NCI-H2107 treated with DMSO at 0.1 percent for 48 hours (cell line): ENCODE data around the gene TMEM131L.
A peak's percentile ranks its signal among the peaks of the same experiment; 100 is the strongest.
"Not testable (repeated sequence)": the region's sequence is repeated elsewhere in the genome, so short reads cannot be mapped to it uniquely, and the experiment has no call there.

Source experiments
- DNase-seq: peaks from one replicate; lab custom pipeline; 2025; ENCODE audit not compliant: unreplicated experiment; lab: John Stamatoyannopoulos, UW

Gene TMEM131L, protein sequence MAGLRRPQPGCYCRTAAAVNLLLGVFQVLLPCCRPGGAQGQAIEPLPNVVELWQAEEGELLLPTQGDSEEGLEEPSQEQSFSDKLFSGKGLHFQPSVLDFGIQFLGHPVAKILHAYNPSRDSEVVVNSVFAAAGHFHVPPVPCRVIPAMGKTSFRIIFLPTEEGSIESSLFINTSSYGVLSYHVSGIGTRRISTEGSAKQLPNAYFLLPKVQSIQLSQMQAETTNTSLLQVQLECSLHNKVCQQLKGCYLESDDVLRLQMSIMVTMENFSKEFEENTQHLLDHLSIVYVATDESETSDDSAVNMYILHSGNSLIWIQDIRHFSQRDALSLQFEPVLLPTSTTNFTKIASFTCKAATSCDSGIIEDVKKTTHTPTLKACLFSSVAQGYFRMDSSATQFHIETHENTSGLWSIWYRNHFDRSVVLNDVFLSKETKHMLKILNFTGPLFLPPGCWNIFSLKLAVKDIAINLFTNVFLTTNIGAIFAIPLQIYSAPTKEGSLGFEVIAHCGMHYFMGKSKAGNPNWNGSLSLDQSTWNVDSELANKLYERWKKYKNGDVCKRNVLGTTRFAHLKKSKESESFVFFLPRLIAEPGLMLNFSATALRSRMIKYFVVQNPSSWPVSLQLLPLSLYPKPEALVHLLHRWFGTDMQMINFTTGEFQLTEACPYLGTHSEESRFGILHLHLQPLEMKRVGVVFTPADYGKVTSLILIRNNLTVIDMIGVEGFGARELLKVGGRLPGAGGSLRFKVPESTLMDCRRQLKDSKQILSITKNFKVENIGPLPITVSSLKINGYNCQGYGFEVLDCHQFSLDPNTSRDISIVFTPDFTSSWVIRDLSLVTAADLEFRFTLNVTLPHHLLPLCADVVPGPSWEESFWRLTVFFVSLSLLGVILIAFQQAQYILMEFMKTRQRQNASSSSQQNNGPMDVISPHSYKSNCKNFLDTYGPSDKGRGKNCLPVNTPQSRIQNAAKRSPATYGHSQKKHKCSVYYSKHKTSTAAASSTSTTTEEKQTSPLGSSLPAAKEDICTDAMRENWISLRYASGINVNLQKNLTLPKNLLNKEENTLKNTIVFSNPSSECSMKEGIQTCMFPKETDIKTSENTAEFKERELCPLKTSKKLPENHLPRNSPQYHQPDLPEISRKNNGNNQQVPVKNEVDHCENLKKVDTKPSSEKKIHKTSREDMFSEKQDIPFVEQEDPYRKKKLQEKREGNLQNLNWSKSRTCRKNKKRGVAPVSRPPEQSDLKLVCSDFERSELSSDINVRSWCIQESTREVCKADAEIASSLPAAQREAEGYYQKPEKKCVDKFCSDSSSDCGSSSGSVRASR (N-terminal part only)

DNA sequence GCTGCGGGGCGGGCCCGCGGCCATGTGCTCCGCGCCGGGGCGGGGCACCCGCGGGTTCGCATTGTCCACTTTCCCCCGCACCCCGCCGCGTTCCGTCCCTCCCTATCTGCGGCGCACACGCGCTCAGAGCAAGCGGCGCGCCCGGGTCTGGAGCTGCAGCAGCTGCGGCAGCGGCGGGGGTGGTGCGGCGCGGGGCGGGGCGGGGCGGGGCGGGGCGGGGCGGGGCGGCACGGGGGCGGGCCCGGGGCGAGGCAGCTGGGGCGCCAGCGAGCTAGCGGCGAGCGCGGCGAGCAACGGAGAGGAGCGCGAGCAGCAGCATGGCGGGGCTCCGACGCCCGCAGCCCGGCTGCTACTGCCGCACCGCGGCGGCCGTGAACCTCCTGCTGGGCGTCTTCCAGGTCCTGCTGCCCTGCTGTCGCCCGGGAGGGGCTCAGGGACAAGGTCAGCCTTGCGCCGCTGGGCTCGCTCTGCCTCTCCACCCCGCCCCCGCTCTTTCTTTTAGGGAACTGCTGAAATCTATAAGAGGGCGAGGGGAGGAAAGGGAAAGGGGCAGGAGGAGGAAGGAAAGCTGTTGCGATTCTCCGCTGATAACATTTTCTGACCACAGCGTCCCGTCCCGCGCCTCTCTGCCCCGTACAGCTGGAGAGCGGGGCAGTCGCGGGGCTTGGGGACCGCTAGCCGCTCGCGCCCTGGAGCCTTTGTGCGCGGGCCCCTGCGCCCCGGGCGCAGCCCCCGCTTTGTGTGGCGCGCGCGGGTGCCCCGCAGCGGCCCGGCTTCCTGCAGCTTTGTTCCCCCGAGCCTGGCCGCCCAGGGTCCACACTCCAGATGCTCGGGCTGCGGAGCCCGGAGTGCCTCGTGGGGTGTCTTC is at the start of gene TMEM131L:
Gene TMEM131L, plus strand, starts transcription at position 280 of the 868 bp plus-strand sequence. Its CDS starts 38 bp downstream, at position 318.
- DNase-seq: no peak

DNA sequence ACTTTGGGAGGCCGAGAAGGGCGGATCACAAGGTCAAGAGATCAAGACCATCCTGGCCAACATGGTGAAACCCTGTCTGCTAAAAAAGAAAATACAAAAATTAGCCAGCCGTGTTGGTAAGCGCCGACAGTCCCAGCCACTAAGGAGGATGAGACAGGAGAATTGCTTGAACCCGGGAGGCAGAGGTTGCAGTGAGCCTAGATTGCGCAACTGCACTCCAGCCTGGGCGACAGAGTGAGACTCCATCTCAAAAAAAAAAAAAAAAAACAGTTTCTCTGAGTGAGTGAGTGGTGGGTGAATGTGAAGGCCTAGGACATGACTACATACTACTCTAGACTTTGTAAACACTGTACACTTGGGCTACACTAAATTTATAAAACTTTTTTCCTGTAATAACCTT is 49.7 kb upstream of the TMEM131L start:
- DNase-seq: not testable (repeated sequence)

DNA sequence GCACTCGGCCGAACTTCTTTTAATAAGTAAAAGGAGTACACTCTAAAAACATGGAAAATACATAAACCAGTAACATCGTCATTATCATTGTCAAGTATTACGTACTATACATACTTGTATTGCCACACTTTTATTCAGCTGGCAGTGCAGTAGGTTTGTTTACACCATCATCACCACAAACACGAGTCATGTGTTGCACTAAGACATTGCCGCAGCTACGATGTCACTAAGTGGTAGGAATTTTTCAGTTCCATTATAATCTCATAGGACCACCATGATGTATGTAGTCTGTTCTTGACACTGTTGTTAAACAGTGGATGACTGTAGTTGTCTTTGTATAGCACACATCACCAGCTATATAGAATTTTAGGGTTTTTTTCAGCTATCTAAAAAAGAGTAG is 48.0 kb upstream of the TMEM131L start:
- DNase-seq: no peak

DNA sequence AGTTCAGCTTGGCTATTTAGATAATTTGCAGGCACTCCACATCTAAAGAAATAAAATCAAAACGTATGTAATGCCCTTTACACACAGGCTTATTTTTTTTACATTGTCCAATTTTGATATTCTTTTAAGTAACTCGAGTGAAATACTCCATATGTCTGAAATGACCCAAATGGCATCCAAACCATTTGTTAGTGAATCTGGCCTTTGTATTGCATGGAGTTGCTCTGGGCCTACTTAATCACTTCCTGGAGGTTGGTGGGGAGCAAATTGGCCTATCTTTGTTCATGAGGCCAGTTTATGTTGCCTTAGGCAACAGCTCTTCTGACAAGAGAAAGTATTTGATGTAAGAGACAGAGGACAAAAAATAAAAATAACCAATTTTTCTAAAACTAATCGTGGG is 47.6 kb upstream of the TMEM131L start:
- no peak for DNase-seq

DNA sequence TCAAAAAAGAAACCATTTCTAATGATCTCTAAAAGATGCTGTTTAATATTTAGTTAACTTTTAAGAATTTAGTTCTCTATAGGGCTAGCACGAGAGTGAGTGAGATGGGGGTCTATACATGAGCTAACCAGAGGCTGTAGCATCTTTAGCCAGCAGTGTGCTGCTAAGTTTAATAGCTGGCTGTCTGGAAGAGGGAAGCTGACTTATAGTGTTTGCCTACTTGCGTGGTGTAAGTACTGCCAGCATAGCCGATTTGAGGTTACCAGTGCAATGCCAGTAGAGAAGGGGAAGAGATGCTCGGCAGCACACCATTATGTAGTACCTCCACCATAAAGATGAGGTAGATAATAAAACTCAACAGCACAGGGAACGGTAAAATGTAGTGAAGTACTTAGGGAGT is 47.1 kb upstream of the TMEM131L start:
- DNase-seq: no peak

DNA sequence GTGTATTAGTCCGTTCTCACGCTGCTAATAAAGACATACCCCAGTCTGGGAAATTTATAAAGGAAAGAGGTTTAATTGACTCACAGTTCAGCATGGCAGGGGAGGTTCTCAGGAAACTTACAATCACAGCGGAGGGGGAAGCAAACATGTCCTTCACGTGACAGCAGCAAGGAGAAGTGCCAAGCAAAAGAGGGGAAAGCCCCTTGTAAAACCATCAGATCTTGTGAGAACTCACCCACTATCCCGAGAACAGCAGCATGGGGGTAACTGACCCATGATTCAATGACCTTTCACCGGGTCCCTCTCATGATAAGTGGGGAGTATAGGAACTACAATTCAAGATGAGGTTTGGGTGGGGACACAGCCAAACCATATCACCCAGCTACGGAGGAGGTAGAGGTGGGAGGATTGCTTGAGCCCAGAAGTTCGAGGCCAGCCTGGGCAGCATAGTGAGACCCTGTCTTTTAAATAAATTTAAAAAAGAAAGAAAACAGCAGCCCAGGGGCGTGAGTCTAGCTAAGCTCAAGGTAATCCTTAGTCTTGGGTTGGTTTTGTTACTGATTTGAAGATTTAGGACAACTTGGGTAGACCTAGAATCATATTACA is 46.4 kb upstream of the TMEM131L start:
- DNase-seq: no peak

DNA sequence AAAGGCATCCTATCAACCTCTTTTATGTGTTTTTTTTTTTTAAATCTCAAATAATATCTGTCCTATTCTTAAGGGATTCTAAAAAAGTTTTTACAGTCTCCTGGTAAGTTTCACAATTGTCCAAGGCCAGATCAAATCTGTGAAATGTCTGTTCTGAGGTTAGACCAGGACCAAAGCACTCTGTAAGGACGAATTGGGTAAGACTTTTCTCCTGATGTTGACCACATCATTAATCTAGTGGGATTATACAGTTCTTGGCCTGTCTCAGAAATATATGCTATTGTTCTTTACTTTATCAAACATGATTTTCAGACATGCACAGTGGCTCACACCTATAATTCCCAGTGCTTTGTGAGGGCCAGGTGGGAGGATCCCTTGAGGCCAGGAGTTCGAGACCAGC is 45.8 kb upstream of the TMEM131L start:
- no peak for DNase-seq

DNA sequence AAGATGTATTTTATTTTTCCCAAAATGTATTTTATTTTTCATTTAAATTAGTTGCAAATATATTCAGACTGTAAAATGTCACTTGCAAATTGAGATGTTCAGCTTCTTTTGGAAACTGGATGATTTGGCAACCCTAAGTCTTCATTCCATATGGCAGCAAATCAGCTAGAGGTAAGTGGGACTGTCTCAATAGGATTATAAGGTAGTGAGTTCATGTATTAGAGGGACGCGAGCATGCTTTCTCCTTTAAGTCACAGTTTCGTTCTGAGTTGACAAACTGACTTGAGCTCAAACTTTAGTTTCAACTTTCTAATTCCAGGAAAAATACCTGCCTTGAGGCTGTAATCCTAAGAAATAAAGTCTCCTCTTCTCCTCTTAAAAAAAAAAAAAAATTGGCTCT is 44.2 kb upstream of the TMEM131L start:
- no peak for DNase-seq

DNA sequence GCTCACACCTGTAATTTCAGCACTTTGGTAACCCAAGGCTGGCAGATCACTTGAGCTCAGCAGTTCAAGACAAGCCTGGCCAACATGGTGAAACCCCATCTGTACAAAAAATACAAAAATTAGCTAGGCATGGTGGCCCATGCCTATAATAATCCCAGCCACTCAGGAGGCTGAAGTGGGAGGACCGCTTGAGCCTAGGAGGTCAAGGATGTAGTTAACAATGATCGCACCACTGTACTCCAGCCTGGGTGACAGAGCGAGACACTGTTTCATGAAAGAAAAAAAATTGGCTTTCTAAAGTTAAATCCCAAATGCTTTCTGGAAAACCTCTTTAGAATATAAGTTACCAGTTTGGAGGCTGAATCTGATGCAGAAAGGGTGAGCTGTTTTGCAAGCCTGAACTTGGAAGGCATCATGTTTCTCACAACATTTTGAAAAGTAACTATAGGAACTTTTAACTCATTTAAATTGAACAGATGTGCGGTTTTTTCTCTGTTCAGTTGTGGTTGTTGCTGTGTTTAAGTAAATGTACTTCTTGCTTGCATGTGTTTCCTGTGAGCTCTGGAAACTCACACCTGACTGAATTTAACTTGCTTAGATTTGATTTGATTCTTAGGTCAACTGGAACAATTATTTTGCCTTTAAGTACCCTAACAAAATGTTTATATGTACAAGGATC is 39.8 kb upstream of the TMEM131L start:
- no peak for DNase-seq

DNA sequence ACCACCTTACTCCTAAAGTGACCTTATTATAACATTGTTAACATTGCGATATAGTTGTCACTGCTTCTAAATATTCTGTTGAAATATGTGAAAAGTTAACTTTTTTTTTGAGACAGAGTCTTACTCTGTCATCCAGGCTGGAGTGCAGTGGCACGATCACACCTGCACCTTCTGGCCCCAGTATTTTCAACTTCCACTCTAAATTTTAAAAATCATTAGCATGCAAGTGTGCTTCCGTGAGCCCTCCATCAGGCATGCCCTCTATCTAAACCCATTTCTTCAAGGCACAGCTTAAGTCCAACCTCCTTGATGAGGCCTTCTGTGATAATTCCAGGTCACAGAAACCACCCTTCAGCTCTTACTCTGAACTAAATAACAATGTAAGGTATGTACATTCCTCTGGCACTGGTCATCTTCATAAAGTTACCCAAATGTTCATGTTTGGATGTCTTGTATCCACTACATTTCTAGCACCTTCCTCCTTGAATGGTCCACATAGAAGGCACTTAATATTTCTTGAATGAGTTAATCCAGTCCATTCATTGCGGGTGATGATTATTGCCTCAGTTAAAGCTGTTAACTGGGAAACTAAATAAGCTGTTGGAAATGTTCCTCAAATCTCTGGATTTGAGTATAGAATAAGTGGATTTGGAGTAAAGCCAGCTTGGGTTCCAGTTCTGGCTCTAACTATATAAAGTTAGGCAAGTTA is 38.6 kb upstream of the TMEM131L start:
- DNase-seq: no peak

DNA sequence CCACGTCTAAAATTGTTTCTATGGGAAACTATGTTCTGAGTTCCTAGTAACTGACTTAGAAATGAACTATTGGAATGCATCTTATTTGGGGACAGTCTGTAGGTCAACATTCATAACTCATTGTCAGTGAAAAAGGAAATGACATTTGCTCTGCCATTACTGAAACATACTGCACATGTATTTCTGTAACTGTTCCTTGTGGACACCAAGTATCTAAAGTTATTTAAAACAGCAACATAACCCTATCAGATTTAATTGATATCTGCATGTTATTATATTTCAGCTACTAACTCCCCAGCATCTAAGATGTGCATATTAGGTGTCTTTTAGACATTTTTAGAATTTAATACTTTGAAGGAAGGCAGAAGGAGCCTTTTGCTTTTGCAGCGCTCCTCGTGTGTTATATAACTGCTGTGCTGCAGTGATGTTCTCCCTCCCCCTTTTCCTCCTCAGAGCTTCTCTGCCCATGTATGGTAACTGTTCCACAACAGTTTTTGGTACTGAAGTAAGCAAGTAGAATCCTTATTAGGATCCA is 37.2 kb upstream of the TMEM131L start:
- DNase-seq: no peak

DNA sequence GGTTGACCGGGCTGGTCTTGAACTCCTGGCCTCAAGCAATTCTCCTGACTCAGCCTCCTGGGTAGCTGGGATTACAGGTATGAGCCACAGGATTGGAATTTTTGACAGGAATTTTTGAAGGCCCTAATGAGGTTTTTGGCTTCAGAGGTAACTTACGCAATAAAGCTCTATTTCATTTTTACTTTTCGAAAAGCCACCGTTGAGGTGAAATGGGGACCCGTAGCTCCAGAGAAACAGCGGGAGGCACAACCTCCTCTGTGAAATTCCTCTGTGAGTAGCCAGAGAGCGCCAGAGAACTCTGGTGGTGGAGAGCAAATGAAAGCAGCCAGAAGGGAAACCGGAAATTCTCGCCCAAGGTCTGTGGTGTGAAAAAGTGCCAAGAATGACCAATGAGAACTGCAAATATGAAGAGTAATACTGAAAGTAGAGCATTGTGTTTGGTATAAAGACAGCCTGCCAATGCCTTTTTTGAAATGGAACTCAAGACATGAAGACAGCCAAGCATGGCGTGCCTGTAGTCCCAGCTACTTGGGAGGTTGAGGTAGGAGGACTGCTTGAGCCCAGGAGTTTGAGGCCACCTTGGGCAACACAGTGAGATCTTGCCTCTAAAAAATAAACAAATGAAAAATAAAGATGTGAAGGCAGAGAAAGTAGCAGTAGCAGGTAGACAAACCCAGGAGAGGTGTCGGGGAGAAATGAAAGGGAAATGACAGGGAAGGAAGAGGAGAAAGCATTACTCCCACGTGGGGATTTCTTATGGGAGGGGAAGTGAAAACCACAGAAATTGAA is 33.0 kb upstream of the TMEM131L start:
- DNase-seq: peak; percentile 4

DNA sequence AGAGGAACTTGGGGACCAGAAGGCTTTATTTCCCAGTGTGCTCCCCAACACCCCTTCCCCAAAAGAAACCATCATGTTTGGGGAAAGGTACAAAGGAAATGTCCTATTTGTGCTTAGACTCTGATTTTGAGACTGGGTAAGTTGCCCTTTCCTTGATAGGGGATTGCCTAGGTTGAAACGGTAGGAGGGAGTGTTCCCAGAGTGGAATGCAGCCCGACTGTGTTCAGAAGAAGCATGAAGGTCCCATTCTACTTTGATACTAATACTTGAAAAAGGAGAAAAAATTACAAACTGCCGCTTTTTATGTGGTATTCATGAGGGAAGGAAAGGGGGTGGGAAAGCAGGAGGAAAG is 32.4 kb upstream of the TMEM131L start:
- no peak for DNase-seq

DNA sequence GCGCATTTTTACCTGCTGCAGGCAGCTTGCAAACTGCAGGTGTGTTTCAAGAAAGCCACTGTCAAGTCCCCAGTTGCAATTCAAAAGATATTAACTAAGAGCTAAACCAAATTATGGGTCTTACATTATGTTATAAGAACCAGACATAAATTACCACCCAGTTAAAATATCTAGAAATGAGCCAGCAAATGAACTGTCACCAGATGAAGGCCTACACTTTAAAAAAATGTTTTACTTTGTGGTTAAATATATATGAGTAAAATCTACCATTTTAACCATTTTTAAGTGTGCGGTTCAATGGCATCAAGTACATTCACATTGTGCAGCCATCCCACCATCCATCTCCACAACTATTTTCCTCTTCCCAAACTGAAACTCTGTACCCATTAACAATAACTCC is 32.0 kb upstream of the TMEM131L start:
- DNase-seq: no peak

DNA sequence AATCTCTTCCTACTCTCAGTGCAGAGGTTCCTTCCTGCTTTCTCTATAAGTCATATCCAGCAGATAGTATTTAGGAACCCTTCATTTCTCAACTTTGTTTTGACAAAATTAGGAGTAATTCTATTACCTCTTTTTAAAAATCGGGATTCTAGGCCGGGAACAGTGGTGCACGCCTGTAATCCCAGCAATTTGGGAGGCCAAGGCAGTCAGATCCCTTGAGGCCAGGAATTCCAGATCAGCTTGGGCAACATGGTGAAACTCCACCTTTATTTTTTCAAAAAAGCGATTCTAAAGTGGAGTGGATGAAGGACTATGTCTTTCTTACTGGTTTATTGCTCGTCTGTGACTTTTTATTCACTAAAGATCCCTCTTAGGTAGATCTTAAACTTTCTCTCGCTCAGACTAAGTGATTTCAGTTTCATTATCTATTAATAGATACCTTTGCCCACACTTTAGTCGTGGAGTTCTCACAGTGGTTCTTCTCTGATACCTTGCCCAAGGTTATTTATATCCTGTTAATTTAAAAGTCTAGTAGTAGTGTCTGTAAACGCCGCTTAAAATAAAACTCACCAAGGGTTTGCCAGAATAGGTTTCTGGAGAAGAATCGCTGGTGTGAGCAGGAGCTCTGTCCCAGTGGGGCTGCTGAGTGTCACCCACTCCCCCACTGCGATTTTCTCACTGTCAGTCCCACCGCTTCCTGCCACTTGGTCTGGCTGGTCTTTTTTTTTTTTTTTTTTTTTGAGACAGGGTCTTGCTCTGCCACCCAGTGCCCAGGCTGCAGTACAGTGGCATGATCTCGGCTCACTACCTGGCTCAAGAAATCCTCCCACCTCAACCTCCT is 27.0 kb upstream of the TMEM131L start:
- DNase-seq: no peak

DNA sequence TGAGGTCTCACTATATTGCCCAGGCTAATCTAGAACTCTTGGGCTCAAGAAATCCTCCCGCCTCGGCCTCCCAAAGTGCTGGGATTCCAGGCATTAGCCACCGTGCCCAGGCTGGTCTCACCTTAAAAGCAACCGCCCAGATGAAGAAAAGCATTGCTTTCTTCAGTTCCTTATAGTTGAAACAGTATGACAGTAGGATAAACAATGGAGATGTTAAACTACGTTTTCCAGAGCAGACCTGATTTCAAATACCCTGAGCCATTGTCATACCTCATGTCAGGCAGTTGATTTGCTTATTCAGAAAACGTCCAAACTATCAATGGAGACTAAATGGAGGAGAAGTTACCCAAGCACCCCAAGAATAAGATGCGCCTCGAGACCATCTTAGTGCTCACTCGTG is 26.3 kb upstream of the TMEM131L start:
- DNase-seq: no peak

DNA sequence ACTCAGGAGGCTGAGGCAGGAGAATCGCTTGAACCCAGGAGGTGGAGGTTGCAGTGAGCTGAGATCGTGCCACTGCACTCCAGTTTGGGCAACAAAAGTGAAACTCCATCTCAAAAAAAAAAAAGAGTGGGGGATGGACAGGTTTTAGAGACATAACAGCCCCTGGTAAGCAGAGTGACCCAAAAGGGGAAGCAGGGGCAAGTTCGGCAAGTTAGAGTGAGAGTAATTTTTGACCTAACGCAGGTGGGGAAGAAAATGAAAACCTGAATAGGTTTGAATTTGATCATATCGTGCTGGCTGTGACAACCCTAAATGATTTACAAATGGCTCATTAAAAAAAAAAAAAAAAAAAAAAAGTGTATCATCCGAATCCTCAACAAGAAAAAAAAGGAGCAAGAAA is 25.7 kb upstream of the TMEM131L start:
- no peak for DNase-seq
